Vagina (tissue), 2 donors: ENCODE data around the gene COMMD3. TPM values are rescaled to one million over a fixed set of nuclear protein-coding genes. Genes with fewer than 3 reads are reported as not detected.

Source experiments
- DNase-seq, 2 donors: peaks; one replicate each; pipeline ENCODE4 v3.0.0-alpha.2; 2017; ENCODE audit errors: extremely low spot score in 2 of 2
- H3K27ac ChIP-seq: fragments of 200-600 bp; sonication (generic); one replicate; pipeline ENCODE4 v1.5.1; 2019
- H3K27me3 ChIP-seq: fragments of 200-600 bp; sonication (generic); one replicate; pipeline ENCODE4 v1.5.1; 2019
- H3K36me3 ChIP-seq, 2 donors: fragments of 200-600 bp; sonication (generic); one replicate each; pipeline ENCODE4 v1.5.1; 2017 to 2019
- H3K4me1 ChIP-seq: fragments of 200-600 bp; sonication (generic); one replicate; pipeline ENCODE4 v1.5.1; 2019
- H3K4me3 ChIP-seq, 2 donors: fragments of 200-600 bp; sonication (generic); 1 replicate in 1 of 2; 2 replicates in 1 of 2; pipeline ENCODE4 v1.5.1; 2016 to 2019
- H3K9me3 ChIP-seq: fragments of 200-600 bp; sonication (generic); one replicate; pipeline ENCODE4 v1.5.1; 2019
- CTCF ChIP-seq, 3 experiments: fragments of 450-650 bp in 2 of 3; fragments of 200-600 bp in 1 of 3; sonication (generic) in 1 of 3; IDR thresholded peaks; one replicate each; pipeline ENCODE4 v1.5.1; 2017 to 2019; ENCODE audit warnings: antibody characterized with exemption in 3 of 3, mild to moderate bottlenecking in 2 of 3, moderate library complexity in 2 of 3
- POLR2A ChIP-seq, 2 donors: fragments of 450-650 bp; IDR thresholded peaks; one replicate each; pipeline ENCODE4 v1.6.1; 2017; ENCODE audit warnings: antibody characterized with exemption in 2 of 2, mild to moderate bottlenecking in 2 of 2, moderate library complexity in 2 of 2
- POLR2AphosphoS5 ChIP-seq, 2 donors: sonication (generic); formaldehyde crosslinking; IDR thresholded peaks; one replicate each; pipeline ENCODE4 v1.9.0; 2017; ENCODE audit warnings: antibody characterized with exemption in 2 of 2, mild to moderate bottlenecking in 2 of 2, low read depth in 1 of 2; ENCODE audit not compliant: insufficient read depth in 1 of 2
- intact Hi-C: fragments of 100-400 bp; cut with DNase I; formaldehyde crosslinking; loops from one replicate; pipeline ENCODE4 v1.15.1; 2023
- total RNA-seq: library from RNA; depleted of rRNA; stranded (reverse); fragments of >200 nt; gene quantifications from one replicate; pipeline ENCODE4 v1.2.3, GENCODE V29; 2016

Gene COMMD3
- total RNA-seq, 1 donor from 2014 or later, result 27.0 TPM

- no peak for DNase-seq
- no peak overlapping the region for H3K27ac ChIP-seq
- intact Hi-C loops, result no loop called here
Observed at GRCh38 chr10:22322641-22323160, 6.5 kb downstream of the COMMD3 start.

GRCh38 chr10:22323538-22324305 is 7.5 kb downstream of the COMMD3 start:
- Histone ChIP-seq H3K27me3 (no peaks in the 10 kb centered on the region), H3K27ac (no peak overlapping the region), H3K36me3 (peaks cover 0 to 9% of the 10 kb centered on the region in 2 donors), H3K4me1 (peaks cover 53% of the 10 kb centered on the region), H3K9me3 (no peaks in the 10 kb centered on the region), H3K4me3 (no peak overlapping the region)
- TF ChIP-seq POLR2A (IDR thresholded peaks at IDR 0.05) (no peak), POLR2AphosphoS5 (IDR thresholded peaks at IDR 0.05; ENCODE audit: insufficient read depth in 1 of 2, low read depth in 1 of 2) (no peak), CTCF (IDR thresholded peaks at IDR 0.05) (no peak)
- DNase-seq, result no peak
- intact Hi-C loops, result no loop called here

More at GRCh38 chr10:22322641-22323160, 6.5 kb downstream of the COMMD3 start:
- Histone ChIP-seq H3K36me3 (no peaks in the 10 kb centered on the region), H3K9me3 (no peaks in the 10 kb centered on the region), H3K4me3 (peak overlapping the region; percentile 60 to 79), H3K4me1 (peaks cover 64% of the 10 kb centered on the region), H3K27me3 (no peaks in the 10 kb centered on the region)
- TF ChIP-seq CTCF (IDR thresholded peaks at IDR 0.05) (no peak), POLR2A (IDR thresholded peaks at IDR 0.05) (no peak), POLR2AphosphoS5 (IDR thresholded peaks at IDR 0.05; ENCODE audit: insufficient read depth in 1 of 2, low read depth in 1 of 2) (no peak)

- Histone ChIP-seq H3K9me3 (no peaks in the 10 kb centered on the region), H3K27ac (no peak overlapping the region), H3K4me3 (peak overlapping the region in 1 of 2 donors; percentile 67), H3K27me3 (no peaks in the 10 kb centered on the region), H3K4me1 (peaks cover 48% of the 10 kb centered on the region), H3K36me3 (peaks cover 0 to 16% of the 10 kb centered on the region in 2 donors)
- intact Hi-C loops, result no loop called here
- DNase-seq, result no peak
- TF ChIP-seq CTCF (IDR thresholded peaks at IDR 0.05) (no peak), POLR2A (IDR thresholded peaks at IDR 0.05) (no peak), POLR2AphosphoS5 (IDR thresholded peaks at IDR 0.05; ENCODE audit: insufficient read depth in 1 of 2, low read depth in 1 of 2) (no peak)
Observed at GRCh38 chr10:22324413-22324812, 8.2 kb downstream of the COMMD3 start.

GRCh38 chr10:22324893-22325271 is 8.7 kb downstream of the COMMD3 start:
- intact Hi-C loops, result loop anchor here (5.0 kb wide), 1 partner anchor 808 kb away; no protein-coding TSS in a partner anchor
- DNase-seq, result no peak
- peak overlapping the region; percentile 77 for H3K27ac ChIP-seq
- no peaks in the 10 kb centered on the region for H3K27me3 ChIP-seq
- peaks cover 44% of the 10 kb centered on the region for H3K4me1 ChIP-seq
- H3K9me3 ChIP-seq, result no peaks in the 10 kb centered on the region
- H3K36me3 ChIP-seq, result peaks cover 0 to 21% of the 10 kb centered on the region in 2 donors
- TF ChIP-seq POLR2AphosphoS5 (IDR thresholded peaks at IDR 0.05; ENCODE audit: insufficient read depth in 1 of 2, low read depth in 1 of 2) (no peak), CTCF (IDR thresholded peaks at IDR 0.05) (no peak), POLR2A (IDR thresholded peaks at IDR 0.05) (no peak)
- peak overlapping the region; percentile 50 to 67 for H3K4me3 ChIP-seq
